ENCODE measurements around the gene MPZL3. TPM values are rescaled to one million over a fixed set of nuclear protein-coding genes. Genes with fewer than 3 reads are reported as not detected.

Gene MPZL3
- polyA plus RNA-seq, 1 donor (not counting 4 experiments of a cell fraction or from before 2014, with no cell fraction given), result 7.9 TPM

DNA sequence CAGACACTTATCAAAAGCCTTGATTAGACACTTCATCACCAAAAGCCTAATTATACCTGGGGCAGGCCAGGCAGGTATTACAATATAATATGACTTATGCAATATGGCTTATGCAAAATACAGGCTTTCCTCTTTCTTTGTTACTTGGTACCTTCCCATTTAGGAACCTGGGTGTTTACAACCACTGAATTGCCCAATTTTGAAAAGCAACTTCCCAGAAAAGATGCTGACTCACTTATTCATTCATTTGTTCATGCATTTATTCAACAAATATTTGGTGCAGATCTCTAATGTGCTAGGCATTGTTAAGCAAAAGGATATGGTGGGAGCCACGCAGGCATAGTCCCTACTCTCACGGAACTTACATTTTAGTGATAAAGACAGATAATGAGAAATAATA lies 13.7 kb downstream of the MPZL3 start:
- no peak for DNase-seq (ENCODE audit: low read depth, low spot score)
- no peak overlapping the region for H3K4me2 ChIP-seq (ENCODE audit: control insufficient read depth, extremely low read depth, insufficient read depth, low read depth, low read length)
- dilution Hi-C loops (cut with MboI; ENCODE audit: extremely low pct_ligation_motif_present, low sequenced_read_pairs), result no loop called here

GRCh38 chr11:118236170-118236569 lies 16.0 kb downstream of the MPZL3 start:
- no peak overlapping the region for H2AFZ ChIP-seq (ENCODE audit: control insufficient read depth, low read length)
- DNase-seq (ENCODE audit: low read depth, low spot score) (no peak), FAIRE-seq (no peak)
- no peak overlapping the region for H3K9ac ChIP-seq (ENCODE audit: control insufficient read depth, extremely low read depth, insufficient read depth, low read length)
- no peaks in the 10 kb centered on the region for H3K9me3 ChIP-seq (ENCODE audit: control insufficient read depth, low read depth, low read length)
- no peaks in the 10 kb centered on the region for H3K79me2 ChIP-seq (ENCODE audit: control insufficient read depth, insufficient read depth, low read length)
- no peak overlapping the region for H3K4me3 ChIP-seq (ENCODE audit: control insufficient read depth in 2 of 3, extremely low read depth in 1 of 3, insufficient read depth in 2 of 3, low read depth in 1 of 3, low read length in 3 of 3)
- peaks cover 3% of the 10 kb centered on the region for H3K4me1 ChIP-seq (ENCODE audit: control insufficient read depth, extremely low read depth, insufficient read depth, low read length)
- H3K9me1 ChIP-seq (ENCODE audit: control insufficient read depth, extremely low read depth, insufficient read depth, low read length), result no peaks in the 10 kb centered on the region
- no peak for TF ChIP-seq EZH2 (IDR thresholded peaks at IDR 0.05; ENCODE audit: low read length)
- TF ChIP-seq, protein P1, sequence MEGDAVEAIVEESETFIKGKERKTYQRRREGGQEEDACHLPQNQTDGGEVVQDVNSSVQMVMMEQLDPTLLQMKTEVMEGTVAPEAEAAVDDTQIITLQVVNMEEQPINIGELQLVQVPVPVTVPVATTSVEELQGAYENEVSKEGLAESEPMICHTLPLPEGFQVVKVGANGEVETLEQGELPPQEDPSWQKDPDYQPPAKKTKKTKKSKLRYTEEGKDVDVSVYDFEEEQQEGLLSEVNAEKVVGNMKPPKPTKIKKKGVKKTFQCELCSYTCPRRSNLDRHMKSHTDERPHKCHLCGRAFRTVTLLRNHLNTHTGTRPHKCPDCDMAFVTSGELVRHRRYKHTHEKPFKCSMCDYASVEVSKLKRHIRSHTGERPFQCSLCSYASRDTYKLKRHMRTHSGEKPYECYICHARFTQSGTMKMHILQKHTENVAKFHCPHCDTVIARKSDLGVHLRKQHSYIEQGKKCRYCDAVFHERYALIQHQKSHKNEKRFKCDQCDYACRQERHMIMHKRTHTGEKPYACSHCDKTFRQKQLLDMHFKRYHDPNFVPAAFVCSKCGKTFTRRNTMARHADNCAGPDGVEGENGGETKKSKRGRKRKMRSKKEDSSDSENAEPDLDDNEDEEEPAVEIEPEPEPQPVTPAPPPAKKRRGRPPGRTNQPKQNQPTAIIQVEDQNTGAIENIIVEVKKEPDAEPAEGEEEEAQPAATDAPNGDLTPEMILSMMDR (optimal IDR thresholded peaks at IDR 0.05 in 1 of 3, IDR thresholded peaks at IDR 0.05 in 1 of 3, conservative IDR thresholded peaks at IDR 0.05 in 1 of 3; ENCODE audit: extremely low read depth in 1 of 3, insufficient read depth in 2 of 3, low read length in 3 of 3), result no peak
- H3K36me3 ChIP-seq (ENCODE audit: control insufficient read depth in 2 of 2, extremely low read depth in 1 of 2, insufficient read depth in 2 of 2, low read length in 2 of 2), result peaks cover 8 to 13% of the 10 kb centered on the region in 2 experiments
- dilution Hi-C loops (cut with MboI; ENCODE audit: extremely low pct_ligation_motif_present, low sequenced_read_pairs), result no loop called here
- no peaks in the 10 kb centered on the region for H4K20me1 ChIP-seq (ENCODE audit: control insufficient read depth, extremely low read depth, insufficient read depth, low read length)
- H3K4me2 ChIP-seq (ENCODE audit: control insufficient read depth, extremely low read depth, insufficient read depth, low read depth, low read length), result no peak overlapping the region
- no peaks in the 10 kb centered on the region for H3K27me3 ChIP-seq (ENCODE audit: control insufficient read depth, extremely low read depth, insufficient read depth, low read length)
- no peak overlapping the region for H3K27ac ChIP-seq (ENCODE audit: control insufficient read depth, insufficient read depth, low read length)

More for the DNA sequence above, 13.7 kb downstream of the MPZL3 start:
- peaks cover 4% of the 10 kb centered on the region for H3K79me2 ChIP-seq (ENCODE audit: control insufficient read depth, insufficient read depth, low read length)
- no peaks in the 10 kb centered on the region for H3K9me1 ChIP-seq (ENCODE audit: control insufficient read depth, extremely low read depth, insufficient read depth, low read length)
- no peak overlapping the region for H2AFZ ChIP-seq (ENCODE audit: control insufficient read depth, low read length)
- TF ChIP-seq, protein P1 (optimal IDR thresholded peaks at IDR 0.05 in 1 of 3, IDR thresholded peaks at IDR 0.05 in 1 of 3, conservative IDR thresholded peaks at IDR 0.05 in 1 of 3; ENCODE audit: extremely low read depth in 1 of 3, insufficient read depth in 2 of 3, low read length in 3 of 3), result no peak
- no peak for TF ChIP-seq EZH2 (IDR thresholded peaks at IDR 0.05; ENCODE audit: low read length)
- H3K27ac ChIP-seq (ENCODE audit: control insufficient read depth, insufficient read depth, low read length), result no peak overlapping the region
- H4K20me1 ChIP-seq (ENCODE audit: control insufficient read depth, extremely low read depth, insufficient read depth, low read length), result no peaks in the 10 kb centered on the region
- H3K4me3 ChIP-seq (ENCODE audit: control insufficient read depth in 2 of 3, extremely low read depth in 1 of 3, insufficient read depth in 2 of 3, low read depth in 1 of 3, low read length in 3 of 3), result no peak overlapping the region
- no peak for FAIRE-seq
- H3K4me1 ChIP-seq (ENCODE audit: control insufficient read depth, extremely low read depth, insufficient read depth, low read length), result peaks cover 18% of the 10 kb centered on the region
- H3K9me3 ChIP-seq (ENCODE audit: control insufficient read depth, low read depth, low read length), result no peaks in the 10 kb centered on the region
- peaks cover 5 to 6% of the 10 kb centered on the region in 2 experiments for H3K36me3 ChIP-seq (ENCODE audit: control insufficient read depth in 2 of 2, extremely low read depth in 1 of 2, insufficient read depth in 2 of 2, low read length in 2 of 2)
- H3K27me3 ChIP-seq (ENCODE audit: control insufficient read depth, extremely low read depth, insufficient read depth, low read length), result no peaks in the 10 kb centered on the region
- H3K9ac ChIP-seq (ENCODE audit: control insufficient read depth, extremely low read depth, insufficient read depth, low read length), result no peak overlapping the region

All from keratinocyte (primary cell).